ENCODE measurements around the gene HBG1. TPM values are rescaled to one million over a fixed set of nuclear protein-coding genes. Genes with fewer than 3 reads are reported as not detected.

The HBG1 gene
- total RNA-seq, 2 donors from 2014 or later: not detected

DNA sequence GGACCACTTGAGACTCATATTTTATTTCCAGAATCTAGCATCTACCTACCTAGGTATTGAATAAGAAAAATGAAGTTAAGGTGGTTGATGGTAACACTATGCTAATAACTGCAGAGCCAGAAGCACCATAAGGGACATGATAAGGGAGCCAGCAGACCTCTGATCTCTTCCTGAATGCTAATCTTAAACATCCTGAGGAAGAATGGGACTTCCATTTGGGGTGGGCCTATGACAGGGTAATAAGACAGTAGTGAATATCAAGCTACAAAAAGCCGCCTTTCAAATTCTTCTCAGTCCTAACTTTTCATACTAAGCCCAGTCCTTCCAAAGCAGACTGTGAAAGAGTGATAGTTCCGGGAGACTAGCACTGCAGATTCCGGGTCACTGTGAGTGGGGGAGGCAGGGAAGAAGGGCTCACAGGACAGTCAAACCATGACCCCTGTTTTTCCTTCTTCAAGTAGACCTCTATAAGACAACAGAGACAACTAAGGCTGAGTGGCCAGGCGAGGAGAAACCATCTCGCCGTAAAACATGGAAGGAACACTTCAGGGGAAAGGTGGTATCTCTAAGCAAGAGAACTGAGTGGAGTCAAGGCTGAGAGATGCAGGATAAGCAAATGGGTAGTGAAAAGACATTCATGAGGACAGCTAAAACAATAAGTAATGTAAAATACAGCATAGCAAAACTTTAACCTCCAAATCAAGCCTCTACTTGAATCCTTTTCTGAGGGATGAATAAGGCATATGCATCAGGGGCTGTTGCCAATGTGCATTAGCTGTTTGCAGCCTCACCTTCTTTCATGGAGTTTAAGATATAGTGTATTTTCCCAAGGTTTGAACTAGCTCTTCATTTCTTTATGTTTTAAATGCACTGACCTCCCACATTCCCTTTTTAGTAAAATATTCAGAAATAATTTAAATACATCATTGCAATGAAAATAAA is 24.8 kb downstream of the HBG1 start:
- Histone ChIP-seq H3K4me1 (ENCODE audit: control insufficient read depth in 1 of 2, low read depth in 2 of 2) (no peaks in the 10 kb centered on the region), H3K4me3 (no peak overlapping the region), H3K9me3 (no peaks in the 10 kb centered on the region), H3K27ac (no peak overlapping the region), H3K36me3 (no peaks in the 10 kb centered on the region), H3K27me3 (replicated peaks; ENCODE audit: insufficient read depth) (no peaks in the 10 kb centered on the region)
- ATAC-seq (ENCODE audit: insufficient number of reproducible peaks, low FRiP score, low read depth): no peak
- TF ChIP-seq, protein P1, sequence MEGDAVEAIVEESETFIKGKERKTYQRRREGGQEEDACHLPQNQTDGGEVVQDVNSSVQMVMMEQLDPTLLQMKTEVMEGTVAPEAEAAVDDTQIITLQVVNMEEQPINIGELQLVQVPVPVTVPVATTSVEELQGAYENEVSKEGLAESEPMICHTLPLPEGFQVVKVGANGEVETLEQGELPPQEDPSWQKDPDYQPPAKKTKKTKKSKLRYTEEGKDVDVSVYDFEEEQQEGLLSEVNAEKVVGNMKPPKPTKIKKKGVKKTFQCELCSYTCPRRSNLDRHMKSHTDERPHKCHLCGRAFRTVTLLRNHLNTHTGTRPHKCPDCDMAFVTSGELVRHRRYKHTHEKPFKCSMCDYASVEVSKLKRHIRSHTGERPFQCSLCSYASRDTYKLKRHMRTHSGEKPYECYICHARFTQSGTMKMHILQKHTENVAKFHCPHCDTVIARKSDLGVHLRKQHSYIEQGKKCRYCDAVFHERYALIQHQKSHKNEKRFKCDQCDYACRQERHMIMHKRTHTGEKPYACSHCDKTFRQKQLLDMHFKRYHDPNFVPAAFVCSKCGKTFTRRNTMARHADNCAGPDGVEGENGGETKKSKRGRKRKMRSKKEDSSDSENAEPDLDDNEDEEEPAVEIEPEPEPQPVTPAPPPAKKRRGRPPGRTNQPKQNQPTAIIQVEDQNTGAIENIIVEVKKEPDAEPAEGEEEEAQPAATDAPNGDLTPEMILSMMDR (IDR thresholded peaks at IDR 0.05): no peak
- no peak for DNase-seq (ENCODE audit: low spot score)

DNA sequence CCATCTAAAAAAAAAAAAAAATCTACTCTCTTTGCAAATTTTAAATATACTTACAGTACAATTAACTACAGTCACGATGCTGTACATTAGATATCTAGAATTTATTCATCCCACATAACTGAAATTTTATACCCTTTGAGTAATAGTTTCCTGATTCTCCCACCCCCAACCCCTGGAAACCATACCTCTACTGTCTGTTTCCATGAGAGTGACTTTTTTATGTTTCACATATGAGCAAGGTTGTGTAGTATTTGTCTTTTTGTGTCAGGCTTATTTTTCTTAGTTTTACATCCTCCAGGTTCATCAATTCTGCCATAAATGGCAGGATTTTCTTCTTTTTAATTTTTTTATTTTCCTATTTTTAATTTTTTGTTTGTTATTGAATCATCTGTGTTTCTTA is 26.0 kb downstream of the HBG1 start:
- ATAC-seq (ENCODE audit: insufficient number of reproducible peaks, low FRiP score, low read depth): no peak
- H3K27me3 ChIP-seq (replicated peaks; ENCODE audit: insufficient read depth): no peaks in the 10 kb centered on the region
- no peaks in the 10 kb centered on the region for H3K9me3 ChIP-seq

DNA sequence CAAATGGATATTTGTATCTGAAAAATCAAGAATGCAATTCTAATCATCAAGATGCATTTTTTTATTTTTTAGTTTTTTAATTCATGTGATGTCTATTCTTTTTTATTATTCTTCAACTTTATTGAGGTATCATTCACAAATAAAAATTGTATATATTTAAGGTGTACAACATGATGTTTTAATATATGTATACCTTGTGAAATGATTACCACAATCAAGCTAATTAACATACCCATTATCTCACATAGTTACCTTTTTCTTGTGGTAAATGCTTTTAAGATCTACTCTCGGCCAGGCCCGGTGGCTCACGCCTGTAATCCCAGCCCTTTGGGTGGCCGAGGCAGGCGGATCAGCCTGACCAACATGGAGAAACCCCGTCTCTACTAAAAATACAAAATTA is 26.5 kb downstream of the HBG1 start:
- DNase-seq (ENCODE audit: low spot score) (no peak), ATAC-seq (ENCODE audit: insufficient number of reproducible peaks, low FRiP score, low read depth) (no peak)

More for the DNA sequence above, 26.0 kb downstream of the HBG1 start:
- TF ChIP-seq, protein P1 (IDR thresholded peaks at IDR 0.05): no peak
- Histone ChIP-seq H3K36me3 (no peaks in the 10 kb centered on the region), H3K27ac (no peak overlapping the region), H3K4me3 (no peak overlapping the region), H3K4me1 (ENCODE audit: control insufficient read depth in 1 of 2, low read depth in 2 of 2) (no peaks in the 10 kb centered on the region)
- DNase-seq (ENCODE audit: low spot score): no peak

DNA sequence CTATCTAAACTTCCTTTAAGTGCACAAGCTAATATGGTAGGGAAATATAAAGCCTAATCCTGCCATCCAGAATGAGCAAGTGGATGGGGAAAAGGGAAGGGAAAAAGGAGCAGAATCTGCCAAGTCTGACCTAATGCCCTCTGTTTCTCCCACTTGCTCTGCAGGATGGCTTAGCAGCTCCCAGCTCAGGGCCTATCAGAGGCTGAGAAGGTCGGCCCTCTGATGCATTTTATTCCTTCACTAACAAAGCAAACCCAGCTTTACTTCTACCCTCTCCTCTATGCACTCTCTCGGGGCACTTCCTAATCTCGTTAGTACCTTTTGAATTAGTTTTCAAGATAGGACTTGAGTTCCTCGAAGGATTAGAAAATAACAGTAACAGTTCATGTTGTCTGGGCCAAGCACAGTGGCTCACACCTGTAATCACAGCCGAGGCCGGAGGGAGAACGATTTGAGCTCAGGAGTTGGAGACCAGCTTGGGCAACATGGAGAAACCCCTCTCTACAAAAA is 39.2 kb downstream of the HBG1 start:
- DNase-seq (ENCODE audit: low spot score) (no peak), ATAC-seq (ENCODE audit: insufficient number of reproducible peaks, low FRiP score, low read depth) (no peak)
- no peaks in the 10 kb centered on the region for H3K36me3 ChIP-seq
- H3K4me1 ChIP-seq (ENCODE audit: control insufficient read depth in 1 of 2, low read depth in 2 of 2): no peaks in the 10 kb centered on the region
- no peaks in the 10 kb centered on the region for H3K9me3 ChIP-seq
- no peaks in the 10 kb centered on the region for H3K27me3 ChIP-seq (replicated peaks; ENCODE audit: insufficient read depth)
- TF ChIP-seq, protein P1 (IDR thresholded peaks at IDR 0.05): no peak
- no peak overlapping the region for H3K27ac ChIP-seq
- H3K4me3 ChIP-seq: no peak overlapping the region

More for the DNA sequence above, 26.5 kb downstream of the HBG1 start:
- no peaks in the 10 kb centered on the region for H3K9me3 ChIP-seq
- no peak overlapping the region for H3K4me3 ChIP-seq
- H3K4me1 ChIP-seq (ENCODE audit: control insufficient read depth in 1 of 2, low read depth in 2 of 2): no peaks in the 10 kb centered on the region
- no peaks in the 10 kb centered on the region for H3K27me3 ChIP-seq (replicated peaks; ENCODE audit: insufficient read depth)
- no peak overlapping the region for H3K27ac ChIP-seq
- H3K36me3 ChIP-seq: no peaks in the 10 kb centered on the region
- TF ChIP-seq, protein P1 (IDR thresholded peaks at IDR 0.05): no peak

DNA sequence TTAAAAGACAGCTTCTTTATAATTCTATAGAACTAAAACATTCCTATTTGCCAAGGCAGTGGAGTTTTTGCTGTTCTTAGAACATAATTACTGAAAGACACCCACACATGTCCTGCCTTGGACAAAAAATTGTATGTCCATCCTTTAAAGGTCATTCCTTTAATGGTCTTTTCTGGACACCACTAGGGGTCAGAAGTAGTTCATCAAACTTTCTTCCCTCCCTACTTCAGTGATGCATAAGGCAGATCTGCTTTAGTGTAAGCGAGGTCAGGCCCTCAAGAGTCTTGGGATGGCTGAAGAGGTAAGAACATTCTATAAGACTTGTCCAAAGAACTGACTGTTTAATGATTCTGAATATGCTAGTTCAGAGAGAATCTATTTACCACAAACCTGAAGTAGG is 44.9 kb downstream of the HBG1 start:
- TF ChIP-seq, protein P1 (IDR thresholded peaks at IDR 0.05): peak; percentile 13
- no peaks in the 10 kb centered on the region for H3K9me3 ChIP-seq

More for the DNA sequence above, 44.9 kb downstream of the HBG1 start:
- Histone ChIP-seq H3K27ac (no peak overlapping the region), H3K27me3 (replicated peaks; ENCODE audit: insufficient read depth) (no peaks in the 10 kb centered on the region), H3K36me3 (no peaks in the 10 kb centered on the region), H3K4me3 (no peak overlapping the region), H3K4me1 (ENCODE audit: control insufficient read depth in 1 of 2, low read depth in 2 of 2) (no peaks in the 10 kb centered on the region)
- no peak for DNase-seq (ENCODE audit: low spot score)
- ATAC-seq (ENCODE audit: insufficient number of reproducible peaks, low FRiP score, low read depth): no peak
